Endothelial cell of umbilical vein (primary cell): Measurements from ENCODE around the gene XIRP2. TPM values are rescaled to one million over a fixed set of nuclear protein-coding genes. Genes with fewer than 3 reads are reported as not detected.

ENCODE experiments used
- BruUV-seq: library from RNA; stranded (reverse); fragments of 400-500 nt; replicated peaks from 2 replicates; lab custom pipeline; 2021; lab: Mats Ljungman, UMichigan
- CTCF ChIA-PET: fragments of 300-600, 350-600 bp; sonication (Branson Sonifier 250); formaldehyde crosslinking; loops from one replicate; lab custom pipeline; 2021; ENCODE audit warnings: antibody characterized with exemption, inconsistent platforms; lab: Charles Lee
- POLR2A ChIA-PET: fragments of 300-600, 350-600 bp; sonication (Branson Sonifier 250); formaldehyde crosslinking; loops from one replicate; lab custom pipeline; 2021; ENCODE audit warnings: antibody characterized with exemption, inconsistent platforms; lab: Charles Lee
- DNase-seq: peaks from one replicate; pipeline ENCODE4 v3.0.0-alpha.2; 2011; ENCODE audit warnings: low read depth, low spot score
- FAIRE-seq: peaks from 2 replicates; lab custom pipeline; 2011; peaks lifted over from hg19 to GRCh38; lab: Jason Lieb, UNC
- H2AFZ ChIP-seq: 2 replicates; pipeline ENCODE4 v1.6.0; 2012; ENCODE audit warnings: low read depth, low read length, control low read depth, inconsistent platforms
- H3K27ac ChIP-seq: 2 replicates; pipeline ENCODE4 v1.5.1; 2011; ENCODE audit warnings: low read depth, mild to moderate bottlenecking, control low read depth, low read length, moderate library complexity; ENCODE audit not compliant: insufficient read depth
- H3K27me3 ChIP-seq, 2 experiments: 2 replicates each; pipeline versions ENCODE4 v1.6.0 to v1.6.1; 2011; ENCODE audit warnings: low read length in 2 of 2, mixed read lengths in 1 of 2; ENCODE audit not compliant: control insufficient read depth in 2 of 2, insufficient read depth in 2 of 2
- H3K36me3 ChIP-seq, 2 experiments: 2 replicates in 1 of 2; 3 replicates in 1 of 2; pipeline ENCODE4 v1.5.1; 2011; ENCODE audit warnings: low read length in 2 of 2, mild to moderate bottlenecking in 1 of 2, moderate library complexity in 1 of 2; ENCODE audit not compliant: control insufficient read depth in 2 of 2, insufficient read depth in 2 of 2; ENCODE audit errors: extremely low read depth in 1 of 2
- H3K4me1 ChIP-seq: 3 replicates; pipeline ENCODE4 v1.5.1; 2011; ENCODE audit warnings: mild to moderate bottlenecking, low read length; ENCODE audit not compliant: control insufficient read depth, insufficient read depth; ENCODE audit errors: extremely low read depth
- H3K4me2 ChIP-seq: 2 replicates; pipeline ENCODE4 v1.6.1; 2011; ENCODE audit warnings: low read length, control low read depth, mixed read lengths; ENCODE audit not compliant: insufficient read depth
- H3K4me3 ChIP-seq, 3 experiments: fragments of 200-600 bp in 1 of 3; sonication (generic), shearing (Covaris generic) in 1 of 3; replicated peaks in 1 of 3; 2 replicates each; pipeline ENCODE4 v1.5.1; 2011 to 2016; ENCODE audit warnings: control low read depth in 3 of 3, low read length in 3 of 3, mild to moderate bottlenecking in 2 of 3, inconsistent platforms in 1 of 3, low read depth in 1 of 3, moderate library complexity in 1 of 3; ENCODE audit not compliant: insufficient read depth in 1 of 3
- H3K79me2 ChIP-seq: 2 replicates; pipeline ENCODE4 v1.6.0; 2012; ENCODE audit warnings: low read length, inconsistent platforms; ENCODE audit not compliant: control insufficient read depth, insufficient read depth
- H3K9ac ChIP-seq: replicated peaks from 2 replicates; pipeline ENCODE3; 2011; ENCODE audit warnings: low read length, control low read depth; ENCODE audit not compliant: insufficient read depth; ENCODE audit errors: extremely low read depth
- H3K9me1 ChIP-seq: replicated peaks from 3 replicates; pipeline ENCODE4 v1.6.0; 2011; ENCODE audit warnings: mild to moderate bottlenecking, low read length; ENCODE audit not compliant: control insufficient read depth, insufficient read depth; ENCODE audit errors: extremely low read depth
- H3K9me3 ChIP-seq: replicated peaks from 2 replicates; pipeline ENCODE4 v1.5.1; 2012; ENCODE audit warnings: low read length, inconsistent platforms; ENCODE audit not compliant: control insufficient read depth, insufficient read depth
- H4K20me1 ChIP-seq: replicated peaks from 2 replicates; pipeline ENCODE3; 2011; ENCODE audit warnings: mild to moderate bottlenecking, low read length; ENCODE audit not compliant: control insufficient read depth, insufficient read depth; ENCODE audit errors: extremely low read depth
- EZH2 ChIP-seq: IDR thresholded peaks from 2 replicates; pipeline ENCODE4 v1.6.1; 2012; ENCODE audit warnings: borderline replicate concordance, low read depth, mild to moderate bottlenecking, moderate library complexity, low read length, inconsistent platforms; ENCODE audit not compliant: severe bottlenecking
- FOS ChIP-seq: IDR thresholded peaks from 2 replicates; pipeline ENCODE4 v1.6.1; 2011; ENCODE audit warnings: mild to moderate bottlenecking, low read length, moderate library complexity, borderline replicate concordance; ENCODE audit not compliant: insufficient read depth
- GATA2 ChIP-seq: IDR thresholded peaks from 2 replicates; pipeline ENCODE4 v1.7.0; 2011; ENCODE audit warnings: low read depth, mild to moderate bottlenecking, moderate library complexity, mixed read lengths, low read length; ENCODE audit not compliant: insufficient read length, insufficient read depth
- JUN ChIP-seq: IDR thresholded peaks from 2 replicates; pipeline ENCODE4 v1.6.1; 2011; ENCODE audit warnings: borderline replicate concordance, low read depth; ENCODE audit not compliant: insufficient read length, insufficient read depth
- MYC ChIP-seq: IDR thresholded peaks from one replicate; pipeline ENCODE4 v1.6.1; 2011; ENCODE audit warnings: mild to moderate bottlenecking, low read depth, low read length
- POLR2A ChIP-seq: IDR thresholded peaks from 2 replicates; pipeline ENCODE4 v1.6.1; 2012; ENCODE audit warnings: low read depth, mild to moderate bottlenecking, control low read depth, low read length
- POLR2AphosphoS5 ChIP-seq: IDR thresholded peaks from 2 replicates; pipeline ENCODE4 v1.6.1; 2012; ENCODE audit warnings: low read depth, mild to moderate bottlenecking, control low read depth, low read length, moderate library complexity; ENCODE audit not compliant: insufficient read depth
- dilution Hi-C: fragments of 300-500 bp; cut with MboI; formaldehyde crosslinking; loops from one replicate; pipeline ENCODE4 v1.15.0; 2019; ENCODE audit warnings: low sequenced_read_pairs; ENCODE audit not compliant: extremely low pct_ligation_motif_present
- intact Hi-C: fragments of 100-400 bp; cut with micrococcal nuclease; formaldehyde crosslinking; loops from one replicate; pipeline ENCODE4 v1.10.0; 2022
- polyA plus RNA-seq, 4 experiments: library from polyadenylated mRNA; depleted of rRNA in 3 of 4; stranded (reverse) in 3 of 4; unstranded in 1 of 4; fragments of >200 nt; gene quantifications; 2 replicates each; pipeline versions ENCODE4 v1.2.1 to v1.2.3, GENCODE V29; 2011 to 2012; ENCODE audit warnings: missing spikeins in 1 of 4
- total RNA-seq: library from RNA; stranded (reverse); gene quantifications from 2 replicates; pipeline ENCODE4 v1.2.3, GENCODE V29; 2021
- TF ChIP-seq, protein P1 (sequence below): IDR thresholded peaks from 2 replicates; pipeline ENCODE4 v1.6.1; 2011; ENCODE audit not compliant: insufficient read depth, insufficient read length
- TF ChIP-seq, protein P2 (sequence below), 2 donors: IDR thresholded peaks; 1 replicate in 1 of 2; 2 replicates in 1 of 2; pipeline ENCODE4 v1.5.1; 2011; ENCODE audit warnings: low read length in 2 of 2, mild to moderate bottlenecking in 2 of 2, moderate library complexity in 2 of 2, control low read depth in 1 of 2, inconsistent platforms in 1 of 2, low read depth in 1 of 2; ENCODE audit not compliant: insufficient read depth in 1 of 2; ENCODE audit errors: extremely low read depth in 1 of 2

XIRP2 gene
- total and polyA plus RNA-seq, 2 donors (not counting 3 experiments of a cell fraction or from before 2014, with no cell fraction given), result 0.08 to 0.66 TPM

GRCh38 chr2:166895243-166895642 lies 7.0 kb downstream of the XIRP2 start:
- POLR2A ChIA-PET, result no interaction called here
- no peak overlapping the region for H3K9ac ChIP-seq
- no peaks in the 10 kb centered on the region for H3K4me1 ChIP-seq
- H3K27me3 ChIP-seq, result no peaks in the 10 kb centered on the region
- H4K20me1 ChIP-seq, result no peaks in the 10 kb centered on the region
- no peak for FAIRE-seq
- H3K4me3 ChIP-seq, result no peak overlapping the region
- H3K27ac ChIP-seq, result no peak overlapping the region
- no peaks in the 10 kb centered on the region for H3K79me2 ChIP-seq
- H3K9me1 ChIP-seq, result no peaks in the 10 kb centered on the region
- intact Hi-C loops, result no loop called here
- DNase-seq, result no peak
- H3K4me2 ChIP-seq, result no peak overlapping the region
- CTCF ChIA-PET, result no interaction called here
- no TSS peak for BruUV-seq
- no peaks in the 10 kb centered on the region for H3K36me3 ChIP-seq
- H2AFZ ChIP-seq, result no peak overlapping the region
- no peaks in the 10 kb centered on the region for H3K9me3 ChIP-seq
- dilution Hi-C loops, result no loop called here
- no peak for TF ChIP-seq GATA2
- TF ChIP-seq FOS, result no peak
- no peak for TF ChIP-seq JUN
- no peak for TF ChIP-seq POLR2AphosphoS5
- TF ChIP-seq, protein P1, sequence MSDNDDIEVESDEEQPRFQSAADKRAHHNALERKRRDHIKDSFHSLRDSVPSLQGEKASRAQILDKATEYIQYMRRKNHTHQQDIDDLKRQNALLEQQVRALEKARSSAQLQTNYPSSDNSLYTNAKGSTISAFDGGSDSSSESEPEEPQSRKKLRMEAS, result no peak
- TF ChIP-seq, protein P2, sequence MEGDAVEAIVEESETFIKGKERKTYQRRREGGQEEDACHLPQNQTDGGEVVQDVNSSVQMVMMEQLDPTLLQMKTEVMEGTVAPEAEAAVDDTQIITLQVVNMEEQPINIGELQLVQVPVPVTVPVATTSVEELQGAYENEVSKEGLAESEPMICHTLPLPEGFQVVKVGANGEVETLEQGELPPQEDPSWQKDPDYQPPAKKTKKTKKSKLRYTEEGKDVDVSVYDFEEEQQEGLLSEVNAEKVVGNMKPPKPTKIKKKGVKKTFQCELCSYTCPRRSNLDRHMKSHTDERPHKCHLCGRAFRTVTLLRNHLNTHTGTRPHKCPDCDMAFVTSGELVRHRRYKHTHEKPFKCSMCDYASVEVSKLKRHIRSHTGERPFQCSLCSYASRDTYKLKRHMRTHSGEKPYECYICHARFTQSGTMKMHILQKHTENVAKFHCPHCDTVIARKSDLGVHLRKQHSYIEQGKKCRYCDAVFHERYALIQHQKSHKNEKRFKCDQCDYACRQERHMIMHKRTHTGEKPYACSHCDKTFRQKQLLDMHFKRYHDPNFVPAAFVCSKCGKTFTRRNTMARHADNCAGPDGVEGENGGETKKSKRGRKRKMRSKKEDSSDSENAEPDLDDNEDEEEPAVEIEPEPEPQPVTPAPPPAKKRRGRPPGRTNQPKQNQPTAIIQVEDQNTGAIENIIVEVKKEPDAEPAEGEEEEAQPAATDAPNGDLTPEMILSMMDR (IDR thresholded peaks at IDR 0.05; ENCODE audit: extremely low read depth in 1 of 2, insufficient read depth in 1 of 2, low read depth in 1 of 2, low read length in 2 of 2), result no peak
- no peak for TF ChIP-seq MYC
- no peak for TF ChIP-seq EZH2
- no peak for TF ChIP-seq POLR2A
